ENCODE measurements around the gene E2F8. TPM values are rescaled to one million over a fixed set of nuclear protein-coding genes. Genes with fewer than 3 reads are reported as not detected.
"Not testable (repeated sequence)": the region's sequence is repeated elsewhere in the genome, so short reads cannot be mapped to it uniquely, and the experiment has no call there.

Gene E2F8
- total and polyA plus RNA-seq, 3 experiments from 2014 or later, result 0.16 to 16.5 (median 12.7) TPM

- Histone ChIP-seq H3K9me3 (ENCODE audit: low read length) (no peaks in the 10 kb centered on the region), H3K27ac (ENCODE audit: low read depth, low read length) (no peak overlapping the region), H3K36me3 (ENCODE audit: insufficient read depth, low read length) (no peaks in the 10 kb centered on the region), H3K27me3 (ENCODE audit: insufficient read depth, low read length, poor library complexity, severe bottlenecking) (no peaks in the 10 kb centered on the region), H3K4me3 (ENCODE audit: low read length) (no peak overlapping the region), H3K4me1 (ENCODE audit: insufficient read depth, low read length) (no peaks in the 10 kb centered on the region)
- H3K27me3 Mint-ChIP-seq, result peaks cover 2 to 7% of the 10 kb centered on the region in 2 donors
- CTCF ChIA-PET, result interaction anchor here (0.6 to 4.5 kb wide), 18 partner anchors 9 to 298 kb away, joined by 3 to 22 read pairs (median 3); no protein-coding TSS in a partner anchor
- H3K9me3 Mint-ChIP-seq, result no peaks in the 10 kb centered on the region
- peak overlapping the region in 1 of 8 donors; percentile 7 for H3K27ac Mint-ChIP-seq
- H3K36me3 Mint-ChIP-seq, result peaks cover 0 to 3% (median 0%) of the 10 kb centered on the region in 3 donors
- DNase-seq, result peak; percentile 30 to 78 (median 48)
- POLR2A ChIA-PET, result no interaction called here
- H3K4me1 Mint-ChIP-seq, result no peaks in the 10 kb centered on the region
- H3K4me3 Mint-ChIP-seq, result no peak overlapping the region
Observed at GRCh38 chr11:19259487-19260345, 19.0 kb upstream of the E2F8 start.

- Histone ChIP-seq H3K27ac (ENCODE audit: low read depth, low read length) (no peak overlapping the region), H3K4me3 (ENCODE audit: low read length) (no peak overlapping the region), H3K27me3 (ENCODE audit: insufficient read depth, low read length, poor library complexity, severe bottlenecking) (no peaks in the 10 kb centered on the region), H3K9me3 (ENCODE audit: low read length) (no peaks in the 10 kb centered on the region), H3K36me3 (ENCODE audit: insufficient read depth, low read length) (no peaks in the 10 kb centered on the region), H3K4me1 (ENCODE audit: insufficient read depth, low read length) (no peaks in the 10 kb centered on the region)
- no peaks in the 10 kb centered on the region for H3K4me1 Mint-ChIP-seq
- H3K4me3 Mint-ChIP-seq, result no peak overlapping the region
- peaks cover 2 to 14% of the 10 kb centered on the region in 2 donors for H3K27me3 Mint-ChIP-seq
- POLR2A ChIA-PET, result no interaction called here
- peaks cover 0 to 2% (median 0%) of the 10 kb centered on the region in 5 donors for H3K9me3 Mint-ChIP-seq
- H3K27ac Mint-ChIP-seq, result no peak overlapping the region
- DNase-seq, result no peak
- CTCF ChIA-PET, result interaction anchor here (1.0 to 4.5 kb wide), 8 partner anchors 8 to 295 kb away, joined by 3 to 22 read pairs (median 3); no protein-coding TSS in a partner anchor
- peaks cover 0 to 4% (median 0%) of the 10 kb centered on the region in 3 donors for H3K36me3 Mint-ChIP-seq
Observed at GRCh38 chr11:19258641-19259230, 18.0 kb upstream of the E2F8 start.

- POLR2A ChIA-PET; H3K4me1 ChIP-seq (ENCODE audit: insufficient read depth, low read length); H3K27ac ChIP-seq (ENCODE audit: low read depth, low read length); H3K36me3 ChIP-seq (ENCODE audit: insufficient read depth, low read length); H3K36me3 Mint-ChIP-seq; H3K9me3 Mint-ChIP-seq; CTCF ChIA-PET; H3K9me3 ChIP-seq (ENCODE audit: low read length); H3K4me3 ChIP-seq (ENCODE audit: low read length); H3K4me3 Mint-ChIP-seq; H3K27me3 ChIP-seq (ENCODE audit: insufficient read depth, low read length, poor library complexity, severe bottlenecking); H3K27ac Mint-ChIP-seq; H3K4me1 Mint-ChIP-seq; DNase-seq: not testable (repeated sequence)
- H3K27me3 Mint-ChIP-seq, result peaks cover 2 to 25% of the 10 kb centered on the region in 2 donors
Observed at GRCh38 chr11:19254441-19254840, 13.7 kb upstream of the E2F8 start.

GRCh38 chr11:19253817-19254216, 13.1 kb upstream of the E2F8 start:
- no peaks in the 10 kb centered on the region for H3K4me1 ChIP-seq (ENCODE audit: insufficient read depth, low read length)
- no peak for DNase-seq
- H3K36me3 ChIP-seq (ENCODE audit: insufficient read depth, low read length), result no peaks in the 10 kb centered on the region
- H3K4me3 ChIP-seq (ENCODE audit: low read length), result no peak overlapping the region
- H3K27ac ChIP-seq (ENCODE audit: low read depth, low read length), result no peak overlapping the region
- no peaks in the 10 kb centered on the region for H3K4me1 Mint-ChIP-seq
- POLR2A ChIA-PET, result no interaction called here
- peaks cover 0 to 29% of the 10 kb centered on the region in 2 donors for H3K27me3 Mint-ChIP-seq
- CTCF ChIA-PET, result interaction anchor here (1.0 to 1.3 kb wide), 2 partner anchors 20 to 303 kb away, joined by 3 read pairs; no protein-coding TSS in a partner anchor
- H3K9me3 ChIP-seq (ENCODE audit: low read length), result no peaks in the 10 kb centered on the region
- H3K27ac Mint-ChIP-seq, result no peak overlapping the region
- H3K4me3 Mint-ChIP-seq, result no peak overlapping the region
- no peaks in the 10 kb centered on the region for H3K27me3 ChIP-seq (ENCODE audit: insufficient read depth, low read length, poor library complexity, severe bottlenecking)
- H3K9me3 Mint-ChIP-seq, result peaks cover 0 to 6% (median 0%) of the 10 kb centered on the region in 5 donors
- H3K36me3 Mint-ChIP-seq, result peaks cover 0 to 4% (median 0%) of the 10 kb centered on the region in 3 donors

GRCh38 chr11:19253153-19253745, 12.5 kb upstream of the E2F8 start:
- Mint-ChIP-seq H3K27me3 (peaks cover 0 to 32% of the 10 kb centered on the region in 2 donors), H3K9me3 (peaks cover 0 to 6% (median 0%) of the 10 kb centered on the region in 5 donors), H3K4me3 (no peak overlapping the region), H3K4me1 (no peaks in the 10 kb centered on the region), H3K27ac (no peak overlapping the region), H3K36me3 (peaks cover 0 to 4% (median 0%) of the 10 kb centered on the region in 3 donors)
- ChIA-PET CTCF (interaction anchor here (1.0 to 1.3 kb wide), 2 partner anchors 19 to 304 kb away, joined by 3 read pairs; no protein-coding TSS in a partner anchor), POLR2A (no interaction called here)
- no peak for DNase-seq
- Histone ChIP-seq H3K36me3 (ENCODE audit: insufficient read depth, low read length) (no peaks in the 10 kb centered on the region), H3K27ac (ENCODE audit: low read depth, low read length) (no peak overlapping the region), H3K4me1 (ENCODE audit: insufficient read depth, low read length) (no peaks in the 10 kb centered on the region), H3K4me3 (ENCODE audit: low read length) (no peak overlapping the region), H3K27me3 (ENCODE audit: insufficient read depth, low read length, poor library complexity, severe bottlenecking) (no peaks in the 10 kb centered on the region), H3K9me3 (ENCODE audit: low read length) (no peaks in the 10 kb centered on the region)

GRCh38 chr11:19252394-19253152, 11.8 kb upstream of the E2F8 start:
- peaks cover 0 to 4% (median 0%) of the 10 kb centered on the region in 3 donors for H3K36me3 Mint-ChIP-seq
- POLR2A ChIA-PET, result no interaction called here
- H3K27me3 Mint-ChIP-seq, result peaks cover 3 to 38% of the 10 kb centered on the region in 2 donors
- H3K27ac Mint-ChIP-seq, result no peak overlapping the region
- H3K4me1 Mint-ChIP-seq, result no peaks in the 10 kb centered on the region
- H3K4me3 Mint-ChIP-seq, result no peak overlapping the region
- Histone ChIP-seq H3K4me3 (ENCODE audit: low read length) (no peak overlapping the region), H3K27me3 (ENCODE audit: insufficient read depth, low read length, poor library complexity, severe bottlenecking) (no peaks in the 10 kb centered on the region), H3K9me3 (ENCODE audit: low read length) (no peaks in the 10 kb centered on the region), H3K27ac (ENCODE audit: low read depth, low read length) (no peak overlapping the region), H3K4me1 (ENCODE audit: insufficient read depth, low read length) (no peaks in the 10 kb centered on the region), H3K36me3 (ENCODE audit: insufficient read depth, low read length) (no peaks in the 10 kb centered on the region)
- H3K9me3 Mint-ChIP-seq, result peaks cover 0 to 6% (median 0%) of the 10 kb centered on the region in 5 donors
- DNase-seq, result no peak
- CTCF ChIA-PET, result interaction anchor here (1.3 to 3.6 kb wide), 3 partner anchors 8 to 301 kb away, joined by 3 to 15 read pairs (median 3); no protein-coding TSS in a partner anchor

GRCh38 chr11:19251577-19251976, 10.8 kb upstream of the E2F8 start:
- no peak overlapping the region for H3K27ac ChIP-seq (ENCODE audit: low read depth, low read length)
- no peak overlapping the region for H3K4me3 ChIP-seq (ENCODE audit: low read length)
- H3K36me3 ChIP-seq (ENCODE audit: insufficient read depth, low read length), result no peaks in the 10 kb centered on the region
- no peak overlapping the region for H3K27ac Mint-ChIP-seq
- H3K27me3 ChIP-seq (ENCODE audit: insufficient read depth, low read length, poor library complexity, severe bottlenecking), result no peaks in the 10 kb centered on the region
- no peaks in the 10 kb centered on the region for H3K9me3 ChIP-seq (ENCODE audit: low read length)
- peaks cover 8 to 39% of the 10 kb centered on the region in 2 donors for H3K27me3 Mint-ChIP-seq
- CTCF ChIA-PET, result interaction anchor here (1.3 to 3.6 kb wide), 2 partner anchors 9 to 302 kb away, joined by 3 to 15 read pairs; no protein-coding TSS in a partner anchor
- no peaks in the 10 kb centered on the region for H3K4me1 Mint-ChIP-seq
- H3K4me1 ChIP-seq (ENCODE audit: insufficient read depth, low read length), result no peaks in the 10 kb centered on the region
- no peak overlapping the region for H3K4me3 Mint-ChIP-seq
- POLR2A ChIA-PET, result no interaction called here
- peaks cover 0 to 6% (median 0%) of the 10 kb centered on the region in 5 donors for H3K9me3 Mint-ChIP-seq
- DNase-seq, result no peak
- H3K36me3 Mint-ChIP-seq, result peaks cover 0 to 4% (median 0%) of the 10 kb centered on the region in 3 donors

Measured in CD8-positive, alpha-beta memory T cell (primary cell).